SK-N-MC (cell line): ENCODE results near the gene IGFALS.

ENCODE experiments used
- EZH2 ChIP-seq: fragments of 200-600 bp; sonication (generic); IDR thresholded peaks from one replicate; pipeline ENCODE4 v1.6.1; 2017; ENCODE audit warnings: antibody characterized with exemption
- FOXP2 ChIP-seq: optimal IDR thresholded peaks from 2 replicates; pipeline ENCODE3; 2011; ENCODE audit warnings: mild to moderate bottlenecking, moderate library complexity; ENCODE audit not compliant: insufficient read depth; ENCODE audit errors: extremely low read length, control extremely low read depth
- POLR2AphosphoS5 ChIP-seq: IDR thresholded peaks from 2 replicates; pipeline ENCODE4 v1.6.1; 2012; ENCODE audit warnings: mild to moderate bottlenecking, low read depth, low read length, borderline replicate concordance

DNA sequence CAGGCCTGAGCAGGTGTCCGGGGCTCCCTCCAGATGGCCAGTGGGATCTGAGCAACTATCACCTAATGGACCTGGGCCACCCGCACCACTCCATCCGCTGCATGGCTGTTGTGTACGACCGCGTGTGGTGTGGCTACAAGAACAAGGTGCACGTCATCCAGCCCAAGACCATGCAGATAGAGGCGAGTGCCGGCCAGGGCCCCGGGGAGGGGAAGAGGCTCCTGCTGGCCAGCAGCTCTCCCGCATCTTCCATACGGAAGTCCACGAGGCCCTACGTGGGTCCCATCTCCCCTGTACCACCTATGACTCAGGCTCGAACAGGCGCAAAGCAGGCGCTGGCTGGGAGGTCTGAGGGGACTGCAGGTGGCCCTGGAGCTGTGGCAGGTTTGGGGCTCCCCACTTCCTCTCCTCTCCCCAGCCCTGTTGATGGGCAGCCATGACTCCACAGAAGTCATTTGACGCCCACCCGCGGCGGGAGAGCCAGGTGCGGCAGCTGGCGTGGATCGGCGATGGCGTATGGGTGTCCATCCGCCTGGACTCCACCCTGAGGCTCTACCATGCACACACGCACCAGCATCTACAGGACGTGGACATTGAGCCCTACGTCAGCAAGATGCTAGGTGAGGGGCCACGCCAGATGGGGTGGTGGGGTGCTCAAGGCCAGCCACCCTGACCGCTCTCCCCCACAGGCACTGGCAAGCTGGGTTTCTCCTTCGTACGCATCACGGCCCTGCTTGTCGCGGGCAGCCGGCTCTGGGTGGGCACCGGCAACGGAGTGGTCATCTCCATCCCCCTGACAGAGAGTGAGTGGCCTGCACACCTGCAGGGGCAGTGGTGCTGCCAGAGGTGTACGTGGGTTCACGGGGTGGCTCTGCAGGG is 26.1 kb downstream of the IGFALS start:
- TF ChIP-seq EZH2: no peak
- no peak for TF ChIP-seq POLR2AphosphoS5
- no peak for TF ChIP-seq FOXP2
